Stimulated activated CD4-positive, alpha-beta T cell treated with anti-CD3 and anti-CD28 coated beads, TNF-alpha, amount 100 ng/mL, for 48 hours (primary cell): ENCODE results near the gene LRCH3.
"Not testable (repeated sequence)": the region's sequence is repeated elsewhere in the genome, so short reads cannot be mapped to it uniquely, and the experiment has no call there.

ENCODE experiments used
- DNase-seq, 3 donors: peaks; one replicate each; pipeline ENCODE4 v3.0.0-alpha.2; 2020; ENCODE audit warnings: low read depth in 3 of 3

LRCH3 gene

GRCh38 chr3:197921429-197922275 is 130.6 kb downstream of the LRCH3 start:
- DNase-seq: not testable (repeated sequence)

GRCh38 chr3:197926418-197926817 is 135.4 kb downstream of the LRCH3 start:
- no peak for DNase-seq

- not testable (repeated sequence) for DNase-seq
Measured at GRCh38 chr3:197927578-197927977, 136.5 kb downstream of the LRCH3 start.

GRCh38 chr3:197936819-197937384 is 145.8 kb downstream of the LRCH3 start:
- DNase-seq: no peak
